ENCODE results near the gene ADAM19.

- no peak for TF ChIP-seq EZH2 (IDR thresholded peaks at IDR 0.05)
- no peak for TF ChIP-seq POLR2AphosphoS5 (IDR thresholded peaks at IDR 0.05; ENCODE audit: borderline replicate concordance, low read depth, low read length)
- no peak for TF ChIP-seq FOXP2 (optimal IDR thresholded peaks at IDR 0.05; ENCODE audit: control extremely low read depth, extremely low read length, insufficient read depth)
Measured at GRCh38 chr5:157562111-157562581, 13.4 kb downstream of the ADAM19 start.
